ENCODE measurements around the gene MAPK6.

GRCh38 chr15:52020221-52021085 is 1.4 kb downstream of the MAPK6 start:
- TF ChIP-seq CTCF (conservative IDR thresholded peaks at IDR 0.05) (no peak), EZH2 (IDR thresholded peaks at IDR 0.05; ENCODE audit: low read depth) (no peak)

All from PC-9 (cell line).